GM19193 (cell line): ENCODE measurements around the gene EFCAB9.

Experiments used
- POLR2A ChIP-seq: IDR thresholded peaks from 4 replicates; pipeline ENCODE4 v1.6.1; 2011; ENCODE audit not compliant: insufficient read depth, insufficient read length; ENCODE audit errors: extremely low read depth

Gene EFCAB9

GRCh38 chr5:172162323-172162986, 31.5 kb upstream of the EFCAB9 start:
- TF ChIP-seq POLR2A = no peak

GRCh38 chr5:172162987-172163343, 31.0 kb upstream of the EFCAB9 start:
- no peak for TF ChIP-seq POLR2A

GRCh38 chr5:172163346-172163745, 30.6 kb upstream of the EFCAB9 start:
- TF ChIP-seq POLR2A = no peak

GRCh38 chr5:172164769-172165212, 29.2 kb upstream of the EFCAB9 start:
- no peak for TF ChIP-seq POLR2A

- no peak for TF ChIP-seq POLR2A
These were observed 28.5 kb upstream of the EFCAB9 start for GRCh38 chr5:172165465-172165864.

GRCh38 chr5:172166030-172166826, 27.7 kb upstream of the EFCAB9 start:
- TF ChIP-seq POLR2A = no peak

- TF ChIP-seq POLR2A = no peak
These were observed 26.1 kb upstream of the EFCAB9 start for GRCh38 chr5:172167895-172168294.

GRCh38 chr5:172168311-172168710, 25.7 kb upstream of the EFCAB9 start:
- no peak for TF ChIP-seq POLR2A

GRCh38 chr5:172169216-172169615, 24.8 kb upstream of the EFCAB9 start:
- no peak for TF ChIP-seq POLR2A

- no peak for TF ChIP-seq POLR2A
These were observed 23.7 kb upstream of the EFCAB9 start for GRCh38 chr5:172170251-172170701.

GRCh38 chr5:172171118-172171517, 22.9 kb upstream of the EFCAB9 start:
- no peak for TF ChIP-seq POLR2A

- no peak for TF ChIP-seq POLR2A
These were observed 20.9 kb upstream of the EFCAB9 start for GRCh38 chr5:172172912-172173563.

- TF ChIP-seq POLR2A = no peak
These were observed 20.3 kb upstream of the EFCAB9 start for GRCh38 chr5:172173564-172174153.

GRCh38 chr5:172175263-172175719, 18.7 kb upstream of the EFCAB9 start:
- TF ChIP-seq POLR2A = peak; percentile 64

- no peak for TF ChIP-seq POLR2A
These were observed 16.8 kb upstream of the EFCAB9 start for GRCh38 chr5:172177176-172177575.
